GM21390 (cell line): Measurements from ENCODE around the gene LRRC37B.
"Not testable (repeated sequence)": the region's sequence is repeated elsewhere in the genome, so short reads cannot be mapped to it uniquely, and the experiment has no call there.

Experiments used
- ATAC-seq: cut with Tn5 transposase; IDR thresholded peaks from one replicate; pipeline ENCODE4 v1.9.1; 2021; ENCODE audit not compliant: unreplicated experiment

Gene LRRC37B

DNA sequence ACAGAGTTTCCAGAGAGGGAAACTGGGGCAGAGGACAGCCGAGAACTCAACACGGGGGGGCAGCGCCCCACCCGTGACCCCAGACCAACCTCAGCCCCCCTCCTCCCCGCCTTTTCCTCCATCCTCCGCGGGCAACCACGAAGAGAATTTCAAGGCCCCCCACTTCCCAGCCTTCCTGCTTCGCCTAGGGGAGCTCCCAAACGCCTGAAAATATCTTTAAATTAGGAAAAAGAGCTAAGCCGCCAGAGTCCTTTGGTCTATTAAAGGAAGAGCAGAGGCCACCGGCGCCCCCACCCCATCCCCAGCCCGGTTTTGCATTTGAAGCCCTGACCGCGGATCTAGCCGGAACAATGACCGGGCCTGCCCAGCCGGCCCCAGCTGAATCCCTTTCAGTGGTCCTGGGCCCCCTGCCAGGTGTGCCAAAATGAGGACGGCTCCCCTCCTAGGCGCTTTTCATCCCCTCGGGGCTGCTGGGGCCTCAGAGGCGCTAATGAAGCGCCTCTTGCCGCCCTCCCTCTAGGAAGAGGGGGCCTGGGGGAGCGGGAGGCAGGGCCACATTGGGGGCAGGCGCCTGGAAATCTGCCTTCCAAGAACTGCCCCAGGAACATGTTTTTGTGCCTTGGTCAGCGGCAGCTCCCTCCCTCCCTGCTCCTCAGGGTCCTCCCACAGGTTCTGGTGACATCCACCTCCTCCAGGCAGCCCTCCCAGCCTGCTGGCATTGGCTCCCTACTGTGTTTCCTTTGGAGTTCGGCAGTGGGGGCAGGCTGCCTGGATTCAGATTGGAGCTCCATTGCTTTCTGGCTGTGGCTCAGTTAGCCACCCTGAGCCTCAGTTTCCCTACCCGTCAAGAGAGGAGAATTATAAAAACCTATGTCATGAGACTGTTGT lies 78.0 kb downstream of the LRRC37B start:
- ATAC-seq, result not testable (repeated sequence)

DNA sequence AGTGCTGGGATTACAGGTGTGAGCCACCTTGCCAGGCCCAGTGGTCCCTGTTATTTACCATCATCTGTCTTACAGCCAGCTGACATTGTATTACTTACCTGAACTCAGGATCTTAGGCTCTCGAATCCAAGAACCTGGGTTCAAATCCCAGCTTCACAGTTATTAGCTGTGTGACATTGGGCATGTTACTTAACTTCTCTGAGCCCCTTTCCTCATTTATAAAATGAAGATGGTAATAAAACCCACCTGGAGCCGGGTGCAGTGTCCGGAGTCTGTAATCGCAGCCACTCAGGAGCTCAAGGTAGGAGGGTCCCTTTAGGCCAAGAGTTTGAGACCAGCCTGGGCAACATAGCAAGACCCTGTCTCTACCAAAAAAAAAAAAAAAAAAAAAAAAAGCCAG lies 79.7 kb downstream of the LRRC37B start:
- ATAC-seq, result not testable (repeated sequence)

- ATAC-seq, result not testable (repeated sequence)
Measured at GRCh38 chr17:32092062-32092461, 84.9 kb downstream of the LRRC37B start.

- ATAC-seq, result no peak
Measured at GRCh38 chr17:32099686-32100085, 92.5 kb downstream of the LRRC37B start.

DNA sequence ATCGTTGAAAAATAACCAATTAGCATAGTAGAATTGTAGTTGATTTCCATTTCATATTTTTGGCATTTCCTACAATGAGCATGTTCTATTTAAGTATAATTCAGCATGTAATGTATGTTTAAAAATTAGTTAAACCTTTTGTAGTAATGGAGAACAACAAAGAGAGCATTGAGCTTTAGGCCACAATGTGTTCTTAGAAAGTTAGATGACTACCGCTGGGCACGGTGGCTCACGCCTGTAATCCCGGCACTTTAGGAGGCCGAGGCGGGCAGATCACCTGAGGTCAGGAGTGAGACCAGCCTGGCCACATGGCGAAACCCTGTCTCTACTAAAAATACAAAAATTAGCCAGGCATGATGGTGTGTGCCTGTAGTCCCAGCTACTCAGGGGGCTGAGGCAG lies 93.1 kb downstream of the LRRC37B start:
- not testable (repeated sequence) for ATAC-seq

DNA sequence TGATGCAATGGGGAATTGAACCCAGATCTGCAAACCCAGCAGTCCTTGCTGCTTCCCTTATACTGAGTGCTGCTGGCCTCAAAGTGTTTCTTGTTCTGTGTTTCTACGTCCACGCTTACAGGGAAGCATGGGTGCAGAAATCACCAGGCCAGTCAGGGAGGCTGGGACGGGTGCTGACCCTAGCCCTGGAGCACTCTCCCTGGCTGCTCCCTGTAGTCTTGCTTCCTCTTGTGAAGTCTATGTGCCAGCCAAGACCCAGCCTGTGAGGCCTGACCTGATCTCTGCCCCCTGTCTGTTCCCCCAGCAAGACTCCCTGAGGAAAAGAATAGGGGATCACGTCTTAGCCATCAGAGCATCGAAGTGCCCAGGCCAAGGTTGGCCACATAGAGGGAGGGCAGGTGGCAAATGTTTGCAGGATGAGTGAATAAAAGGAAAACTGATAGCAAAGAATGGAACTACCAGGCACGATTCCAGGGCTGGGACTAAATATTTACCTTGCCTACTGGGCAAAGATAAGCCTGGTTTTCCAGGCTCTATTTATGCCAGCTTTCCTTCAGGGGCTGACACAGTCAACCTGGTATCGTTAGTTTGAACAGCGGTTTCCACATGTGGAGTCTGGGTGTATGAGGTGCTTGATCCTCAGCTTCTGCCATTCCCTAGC lies 93.9 kb downstream of the LRRC37B start:
- ATAC-seq, result no peak

- ATAC-seq, result no peak
Measured at GRCh38 chr17:32102172-32102571, 95.0 kb downstream of the LRRC37B start.

DNA sequence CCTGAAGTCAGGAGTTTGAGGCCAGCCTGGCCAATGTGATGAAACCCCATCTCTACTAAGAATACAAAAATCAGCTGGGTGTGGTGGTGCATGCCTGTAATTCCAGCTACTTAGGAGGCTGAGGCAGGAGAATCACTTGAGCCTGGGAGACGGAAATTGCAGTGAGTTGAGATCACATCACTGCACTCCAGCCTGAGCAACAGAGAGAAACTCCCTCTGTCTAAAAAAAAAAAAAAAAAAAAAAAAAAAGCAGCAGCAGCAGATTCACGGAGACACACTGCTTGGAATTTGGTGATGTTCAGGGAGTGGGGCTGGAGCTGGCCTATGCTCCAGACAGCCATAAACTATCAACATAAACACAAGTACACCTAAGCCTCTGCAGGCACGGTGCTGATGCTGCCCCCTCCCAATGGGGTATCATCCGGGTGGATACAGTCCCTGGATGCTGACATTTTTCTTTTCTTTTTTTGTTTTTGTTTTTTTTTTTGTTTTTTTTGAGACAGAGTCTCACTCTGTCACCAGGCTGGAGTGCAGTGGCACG lies 95.5 kb downstream of the LRRC37B start:
- no peak for ATAC-seq
